Thyroid gland (tissue), 4 donors: ENCODE data around the gene SEMA5A. TPM values are rescaled to one million over a fixed set of nuclear protein-coding genes. Genes with fewer than 3 reads are reported as not detected.

Source experiments
- DNase-seq, 2 donors: peaks; one replicate each; pipeline ENCODE4 v3.0.0-alpha.2; 2019
- H3K27ac ChIP-seq, 3 donors: fragments of 200-600 bp; sonication (generic); 1 replicate in 2 of 3; 2 replicates in 1 of 3; pipeline ENCODE4 v1.5.1; 2016 to 2019; ENCODE audit warnings: mild to moderate bottlenecking in 1 of 3, moderate library complexity in 1 of 3
- H3K27me3 ChIP-seq: fragments of 200-600 bp; sonication (generic); one replicate; pipeline ENCODE4 v1.5.1; 2019
- H3K36me3 ChIP-seq, 2 donors: fragments of 200-600 bp; sonication (generic); one replicate each; pipeline ENCODE4 v1.5.1; 2016 to 2019
- H3K4me1 ChIP-seq, 2 donors: fragments of 200-600 bp; sonication (generic); one replicate each; pipeline ENCODE4 v1.5.1; 2017 to 2019
- H3K4me3 ChIP-seq, 3 donors: fragments of 200-600 bp; sonication (generic); replicated peaks in 1 of 3; 1 replicate in 2 of 3; 2 replicates in 1 of 3; pipeline ENCODE4 v1.5.1; 2016; ENCODE audit warnings: mild to moderate bottlenecking in 1 of 3
- H3K9me3 ChIP-seq: fragments of 200-600 bp; sonication (generic); one replicate; pipeline ENCODE4 v1.5.1; 2017
- POLR2A ChIP-seq, 2 donors: fragments of 450-650 bp; IDR thresholded peaks; one replicate each; pipeline ENCODE4 v1.6.1; 2017; ENCODE audit warnings: antibody characterized with exemption in 2 of 2, mild to moderate bottlenecking in 2 of 2, moderate library complexity in 1 of 2
- WGBS, 2 donors: methylation state at CpG; one replicate each; pipeline ENCODE4 v1.1.5; 2017; 5-methylcytosine and 5-hydroxymethylcytosine counted together
- intact Hi-C: fragments of 100-400 bp; cut with DNase I; formaldehyde crosslinking; loops from one replicate; pipeline ENCODE4 v1.15.1; 2023
- total RNA-seq, 4 donors: library from RNA; depleted of rRNA; stranded (reverse); fragments of >200 nt; gene quantifications; one replicate each; pipeline ENCODE4 v1.2.3, GENCODE V29; 2016
- TF ChIP-seq, protein P1 (sequence below), 6 experiments: fragments of 200-600 bp in 3 of 6; fragments of 450-650 bp in 3 of 6; sonication (generic) in 3 of 6; IDR thresholded peaks; one replicate each; pipeline ENCODE4 v1.5.1; 2016 to 2019; ENCODE audit warnings: antibody characterized with exemption in 6 of 6, mild to moderate bottlenecking in 2 of 6, inconsistent platforms in 1 of 6, moderate library complexity in 1 of 6

Gene SEMA5A
- total RNA-seq, 4 donors from 2014 or later, result 1.8 to 8.4 (median 3.8) TPM

DNA sequence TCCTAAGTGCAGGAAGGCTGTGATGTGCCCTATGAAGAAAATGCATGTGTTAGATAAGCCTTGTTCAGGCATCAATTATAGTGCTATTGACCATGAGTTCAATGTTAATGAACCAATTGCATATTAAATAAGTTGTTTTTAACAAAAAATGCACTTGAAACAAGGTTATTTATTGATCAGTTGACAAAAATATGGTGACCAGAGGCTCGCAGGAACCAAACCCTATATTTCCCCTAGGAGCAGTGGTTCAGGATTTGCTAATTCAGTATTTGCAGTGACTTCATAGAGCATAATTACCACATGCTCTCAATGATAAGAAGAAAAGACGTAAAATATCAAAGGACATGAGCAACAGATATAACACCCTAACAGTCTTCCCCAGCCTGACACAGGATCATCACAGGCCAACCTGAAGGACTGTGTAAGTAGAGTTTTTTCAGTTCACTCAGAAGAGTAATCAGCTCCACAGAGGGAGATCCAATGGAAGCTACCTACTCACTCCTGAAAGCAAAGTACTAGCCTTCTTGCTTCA lies 92.3 kb downstream of the SEMA5A start:
- H3K4me3 ChIP-seq, result no peak overlapping the region
- 90 to 92% methylated on average over 2 of the region's 2 CpGs for WGBS, 2 donors
- TF ChIP-seq, protein P1, sequence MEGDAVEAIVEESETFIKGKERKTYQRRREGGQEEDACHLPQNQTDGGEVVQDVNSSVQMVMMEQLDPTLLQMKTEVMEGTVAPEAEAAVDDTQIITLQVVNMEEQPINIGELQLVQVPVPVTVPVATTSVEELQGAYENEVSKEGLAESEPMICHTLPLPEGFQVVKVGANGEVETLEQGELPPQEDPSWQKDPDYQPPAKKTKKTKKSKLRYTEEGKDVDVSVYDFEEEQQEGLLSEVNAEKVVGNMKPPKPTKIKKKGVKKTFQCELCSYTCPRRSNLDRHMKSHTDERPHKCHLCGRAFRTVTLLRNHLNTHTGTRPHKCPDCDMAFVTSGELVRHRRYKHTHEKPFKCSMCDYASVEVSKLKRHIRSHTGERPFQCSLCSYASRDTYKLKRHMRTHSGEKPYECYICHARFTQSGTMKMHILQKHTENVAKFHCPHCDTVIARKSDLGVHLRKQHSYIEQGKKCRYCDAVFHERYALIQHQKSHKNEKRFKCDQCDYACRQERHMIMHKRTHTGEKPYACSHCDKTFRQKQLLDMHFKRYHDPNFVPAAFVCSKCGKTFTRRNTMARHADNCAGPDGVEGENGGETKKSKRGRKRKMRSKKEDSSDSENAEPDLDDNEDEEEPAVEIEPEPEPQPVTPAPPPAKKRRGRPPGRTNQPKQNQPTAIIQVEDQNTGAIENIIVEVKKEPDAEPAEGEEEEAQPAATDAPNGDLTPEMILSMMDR (IDR thresholded peaks at IDR 0.05), result no peak
- no peak for TF ChIP-seq POLR2A (IDR thresholded peaks at IDR 0.05)
- intact Hi-C loops, result no loop called here
- no peaks in the 10 kb centered on the region for H3K4me1 ChIP-seq
- H3K9me3 ChIP-seq, result no peaks in the 10 kb centered on the region
- no peak overlapping the region for H3K27ac ChIP-seq
- no peaks in the 10 kb centered on the region for H3K36me3 ChIP-seq
- DNase-seq, result no peak
- H3K27me3 ChIP-seq, result no peaks in the 10 kb centered on the region

DNA sequence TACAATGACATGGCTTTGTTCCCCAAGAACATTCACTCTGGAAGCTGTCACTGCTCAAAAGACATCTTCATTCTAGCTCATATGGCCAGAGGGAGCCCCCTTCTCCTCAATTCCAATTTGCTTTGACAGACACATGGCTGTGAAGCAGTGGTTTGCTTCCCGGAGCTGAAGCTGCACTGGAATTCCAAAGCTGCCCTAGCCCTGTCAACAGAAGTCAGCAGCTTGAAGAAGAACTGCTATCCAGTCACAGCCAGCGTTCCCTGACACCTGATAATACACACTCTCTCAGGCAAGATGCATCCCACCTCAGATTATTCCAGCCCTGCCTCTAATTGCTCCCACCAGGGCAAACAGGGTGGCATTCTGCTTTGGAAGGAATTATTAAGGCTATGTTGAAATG lies 93.7 kb downstream of the SEMA5A start:
- WGBS, 2 donors, result 60 to 66% methylated on average over 2 of the region's 2 CpGs
- intact Hi-C loops, result no loop called here
- no peak overlapping the region for H3K27ac ChIP-seq
- no peak for DNase-seq
- TF ChIP-seq, protein P1 (IDR thresholded peaks at IDR 0.05), result no peak
- no peak for TF ChIP-seq POLR2A (IDR thresholded peaks at IDR 0.05)
- H3K4me3 ChIP-seq, result no peak overlapping the region
- H3K36me3 ChIP-seq, result no peaks in the 10 kb centered on the region
- no peaks in the 10 kb centered on the region for H3K27me3 ChIP-seq
- H3K4me1 ChIP-seq, result no peaks in the 10 kb centered on the region
- no peaks in the 10 kb centered on the region for H3K9me3 ChIP-seq

DNA sequence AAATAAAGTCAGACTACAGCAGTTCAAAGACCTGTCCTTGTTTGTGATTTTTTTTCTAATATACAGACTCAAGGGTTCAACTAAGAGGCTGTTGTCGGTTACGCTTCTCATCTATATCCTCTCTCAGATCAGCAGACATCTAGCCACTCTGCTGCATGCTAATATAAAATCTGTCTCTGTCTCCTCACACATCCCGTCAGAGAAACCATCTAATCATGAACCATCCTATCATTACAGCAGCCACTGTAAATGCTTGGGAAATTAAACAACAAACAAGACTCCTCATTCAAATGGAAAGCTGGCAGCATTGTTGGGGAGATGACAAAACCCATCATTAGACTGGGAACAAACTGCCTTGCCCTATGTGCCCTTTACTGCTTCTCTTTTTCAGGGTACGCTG lies 94.8 kb downstream of the SEMA5A start:
- H3K36me3 ChIP-seq, result no peaks in the 10 kb centered on the region
- DNase-seq, result no peak
- intact Hi-C loops, result no loop called here
- WGBS, 2 donors, result 94 to 95% methylated on average over 4 of the region's 4 CpGs
- H3K4me1 ChIP-seq, result no peaks in the 10 kb centered on the region
- no peaks in the 10 kb centered on the region for H3K27me3 ChIP-seq
- TF ChIP-seq, protein P1 (IDR thresholded peaks at IDR 0.05), result no peak
- no peaks in the 10 kb centered on the region for H3K9me3 ChIP-seq
- no peak overlapping the region for H3K27ac ChIP-seq
- no peak overlapping the region for H3K4me3 ChIP-seq

DNA sequence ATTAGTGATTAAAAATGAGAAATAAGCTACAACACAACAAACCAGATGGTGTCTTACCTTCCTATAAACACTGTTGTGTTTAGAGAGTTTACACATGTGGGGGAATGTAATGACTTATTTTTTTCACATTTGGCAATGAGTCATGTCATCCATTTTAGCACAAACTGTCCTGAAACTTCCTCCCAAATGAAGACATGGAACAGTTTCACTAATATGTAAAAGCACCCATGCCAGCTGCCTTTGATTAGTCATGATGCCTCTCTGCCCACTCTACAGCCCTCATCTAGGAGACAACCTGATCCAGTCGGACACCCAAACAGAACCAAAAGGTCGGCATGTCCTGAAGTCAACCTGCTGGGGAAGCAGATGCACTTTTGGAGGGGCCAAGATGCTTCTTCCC lies 98.2 kb downstream of the SEMA5A start:
- Histone ChIP-seq H3K4me3 (no peak overlapping the region), H3K9me3 (no peaks in the 10 kb centered on the region), H3K27ac (no peak overlapping the region), H3K4me1 (no peaks in the 10 kb centered on the region), H3K27me3 (no peaks in the 10 kb centered on the region), H3K36me3 (no peaks in the 10 kb centered on the region)
- intact Hi-C loops, result no loop called here
- TF ChIP-seq, protein P1 (IDR thresholded peaks at IDR 0.05), result no peak
- TF ChIP-seq POLR2A (IDR thresholded peaks at IDR 0.05), result no peak
- DNase-seq, result no peak
- WGBS, 2 donors, result 90 to 98% methylated on average over 2 of the region's 2 CpGs

DNA sequence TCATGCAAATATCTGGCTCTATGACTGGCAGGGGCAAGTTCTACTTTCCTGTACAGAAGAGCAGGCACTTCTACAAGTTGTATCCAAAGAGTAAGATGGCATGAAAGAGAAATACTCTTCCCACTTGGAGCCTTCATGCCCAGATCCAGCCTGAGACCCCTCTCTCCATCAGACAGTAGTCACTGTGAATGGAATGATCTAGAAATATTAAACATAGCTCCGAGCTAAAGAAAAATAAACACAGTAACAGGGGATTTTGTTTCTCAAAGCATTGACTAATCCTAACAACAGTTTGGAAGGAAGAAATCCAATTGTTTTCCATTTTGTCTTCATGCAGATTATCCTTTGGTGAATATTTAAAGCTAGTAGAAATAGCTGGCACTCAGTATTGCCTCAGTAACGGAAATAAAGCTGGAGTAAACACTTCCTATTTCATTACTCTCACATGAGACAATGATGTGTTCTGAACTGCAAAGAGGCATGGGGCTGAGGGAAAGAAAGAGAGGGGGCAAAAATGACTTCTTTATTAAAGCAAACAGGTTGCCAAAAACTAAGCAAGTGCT lies 100.0 kb downstream of the SEMA5A start:
- no peak overlapping the region for H3K4me3 ChIP-seq
- no peaks in the 10 kb centered on the region for H3K27me3 ChIP-seq
- 66 to 73% methylated on average over 2 of the region's 2 CpGs for WGBS, 2 donors
- TF ChIP-seq POLR2A (IDR thresholded peaks at IDR 0.05), result no peak
- TF ChIP-seq, protein P1 (IDR thresholded peaks at IDR 0.05), result no peak
- no peaks in the 10 kb centered on the region for H3K36me3 ChIP-seq
- H3K9me3 ChIP-seq, result no peaks in the 10 kb centered on the region
- H3K27ac ChIP-seq, result no peak overlapping the region
- H3K4me1 ChIP-seq, result no peaks in the 10 kb centered on the region
- intact Hi-C loops, result no loop called here
- no peak for DNase-seq
